Suprapubic skin (tissue), 4 donors: ENCODE data around the gene BCAS1.

ENCODE experiments used
- CTCF ChIP-seq, 2 donors: fragments of 200-600 bp in 1 of 2; fragments of 450-650 bp in 1 of 2; sonication (generic) in 1 of 2; IDR thresholded peaks; one replicate each; pipeline ENCODE4 v1.5.1; 2016 to 2019; ENCODE audit warnings: antibody characterized with exemption in 2 of 2, mild to moderate bottlenecking in 1 of 2, moderate library complexity in 1 of 2
- POLR2A ChIP-seq, 2 donors: fragments of 450-650 bp; IDR thresholded peaks; one replicate each; pipeline ENCODE4 v1.6.1; 2017; ENCODE audit warnings: antibody characterized with exemption in 2 of 2, mild to moderate bottlenecking in 2 of 2, moderate library complexity in 2 of 2
- POLR2AphosphoS5 ChIP-seq, 3 donors: sonication (generic); formaldehyde crosslinking; IDR thresholded peaks; one replicate each; pipeline ENCODE4 v1.6.1; 2017; ENCODE audit warnings: antibody characterized with exemption in 3 of 3

GRCh38 chr20:54083459-54083858, 13.1 kb upstream of the BCAS1 start:
- TF ChIP-seq CTCF (IDR thresholded peaks at IDR 0.05) (no peak), POLR2A (IDR thresholded peaks at IDR 0.05) (no peak), POLR2AphosphoS5 (IDR thresholded peaks at IDR 0.05) (no peak)
